SKM-1 (cell line): ENCODE measurements around the gene ACAP2.
"Not testable (repeated sequence)": the region's sequence is repeated elsewhere in the genome, so short reads cannot be mapped to it uniquely, and the experiment has no call there.

Experiments used
- DNase-seq: peaks from one replicate; lab custom pipeline; 2025; ENCODE audit not compliant: unreplicated experiment; lab: John Stamatoyannopoulos, UW

The ACAP2 gene

GRCh38 chr3:195443391-195443989, 670 bp upstream of the ACAP2 start:
- no peak for DNase-seq

GRCh38 chr3:195441992-195442572, 738 bp downstream of the ACAP2 start:
- peak; percentile 54 for DNase-seq

- no peak for DNase-seq
These were observed 1.3 kb downstream of the ACAP2 start for GRCh38 chr3:195441476-195441991.

GRCh38 chr3:195441051-195441450, 1.8 kb downstream of the ACAP2 start:
- DNase-seq, result no peak

- DNase-seq, result no peak
These were observed 2.4 kb downstream of the ACAP2 start for GRCh38 chr3:195440379-195440778.

- DNase-seq, result no peak
These were observed 4.4 kb downstream of the ACAP2 start for GRCh38 chr3:195438371-195438770.

GRCh38 chr3:195425849-195426248, 17.0 kb downstream of the ACAP2 start:
- no peak for DNase-seq

GRCh38 chr3:195423818-195424217, 19.0 kb downstream of the ACAP2 start:
- DNase-seq, result no peak

- DNase-seq, result no peak
These were observed 21.4 kb downstream of the ACAP2 start for GRCh38 chr3:195421400-195421799.

- DNase-seq, result no peak
These were observed 26.0 kb downstream of the ACAP2 start for GRCh38 chr3:195416795-195417194.

- DNase-seq, result no peak
These were observed 31.0 kb downstream of the ACAP2 start for GRCh38 chr3:195411836-195412235.

GRCh38 chr3:195410546-195410945, 32.3 kb downstream of the ACAP2 start:
- no peak for DNase-seq

GRCh38 chr3:195407531-195408409, 35.0 kb downstream of the ACAP2 start:
- DNase-seq, result no peak

GRCh38 chr3:195405651-195406050, 37.2 kb downstream of the ACAP2 start:
- DNase-seq, result no peak

- no peak for DNase-seq
These were observed 38.9 kb downstream of the ACAP2 start for GRCh38 chr3:195403841-195404408.

GRCh38 chr3:195403244-195403643, 39.6 kb downstream of the ACAP2 start:
- no peak for DNase-seq

- DNase-seq, result no peak
These were observed 40.9 kb downstream of the ACAP2 start for GRCh38 chr3:195401943-195402342.

- not testable (repeated sequence) for DNase-seq
These were observed 44.4 kb downstream of the ACAP2 start for GRCh38 chr3:195398460-195398859.

GRCh38 chr3:195397524-195397923, 45.3 kb downstream of the ACAP2 start:
- DNase-seq, result no peak

GRCh38 chr3:195395208-195395816, 47.5 kb downstream of the ACAP2 start:
- DNase-seq, result no peak

- DNase-seq, result no peak
These were observed 48.1 kb downstream of the ACAP2 start for GRCh38 chr3:195394700-195395099.
